ENCODE measurements around the gene EML6. TPM values are rescaled to one million over a fixed set of nuclear protein-coding genes. Genes with fewer than 3 reads are reported as not detected.
A peak's percentile ranks its signal among the peaks of the same experiment; 100 is the strongest.

EML6 gene
- total and polyA plus RNA-seq, 2 of the 8 experiments (the other 6 are each of a cell fraction or from before 2014, with no cell fraction given), result 1.2 to 1.6 TPM

DNA sequence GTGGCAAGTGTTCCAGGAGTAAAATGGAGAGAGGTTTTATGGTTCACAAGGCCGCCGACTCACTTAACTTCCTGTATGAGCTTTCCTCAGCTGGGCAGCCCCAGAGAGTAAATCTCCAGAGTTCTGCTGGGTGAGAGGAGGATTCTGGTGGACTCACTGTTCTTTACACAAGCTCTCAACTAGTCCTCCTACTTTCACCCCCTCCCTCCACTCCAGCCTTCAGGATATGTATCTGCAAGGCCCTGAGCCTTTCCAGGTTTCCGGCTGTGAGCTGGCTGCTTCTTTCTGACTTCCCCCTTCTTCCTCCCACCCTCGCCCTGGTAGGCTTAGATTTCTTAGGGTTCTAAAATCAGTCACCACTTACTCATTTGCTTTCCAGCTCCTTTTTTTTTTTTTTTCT lies 34.0 kb downstream of the EML6 start:
- no peaks in the 10 kb centered on the region for H3K23me2 ChIP-seq (ENCODE audit: low read depth, low read length)
- H3K27ac ChIP-seq (ENCODE audit: low read depth, low read length), result no peak overlapping the region
- no peak overlapping the region for H2BK20ac ChIP-seq (ENCODE audit: low read length)
- H3K4ac ChIP-seq (replicated peaks; ENCODE audit: insufficient read length, low read depth, low read length), result no peak overlapping the region
- no peak overlapping the region for H4K91ac ChIP-seq (replicated peaks; ENCODE audit: insufficient read length, low read length)
- no peaks in the 10 kb centered on the region for H3K9me3 ChIP-seq (ENCODE audit: insufficient read depth in 2 of 2, low read depth in 1 of 2, low read length in 1 of 2)
- H3K14ac ChIP-seq (ENCODE audit: insufficient read length), result no peak overlapping the region
- no peak overlapping the region for H3K56ac ChIP-seq (replicated peaks; ENCODE audit: insufficient read length, low read depth, low read length)
- peaks cover 3 to 5% (median 4%) of the 10 kb centered on the region in 4 experiments; a peak in 5 of 7 replicates for H3K4me1 ChIP-seq (replicated peaks in 1 of 4; ENCODE audit: control insufficient read depth in 3 of 4, insufficient read depth in 4 of 4, low read length in 3 of 4)
- no peaks in the 10 kb centered on the region for H3K79me1 ChIP-seq (ENCODE audit: low read depth, low read length)
- no peak overlapping the region for H3K23ac ChIP-seq (ENCODE audit: insufficient read length)
- H3K79me2 ChIP-seq (ENCODE audit: control insufficient read depth in 1 of 2, insufficient read depth in 2 of 2, low read length in 2 of 2), result no peaks in the 10 kb centered on the region
- H4K5ac ChIP-seq (ENCODE audit: insufficient read length, low read depth, low read length), result no peak overlapping the region
- H2BK15ac ChIP-seq (ENCODE audit: low read length), result no peak overlapping the region
- no peak overlapping the region; the same call in 1 of the 2 replicates for H3K18ac ChIP-seq (ENCODE audit: extremely low read depth, low read length)
- ChIA-PET CTCF (ENCODE audit: partially characterized antibody) (interaction anchor here (0.7 to 2.0 kb wide), 6 partner anchors 48 to 697 kb away, joined by 3 to 4 read pairs (median 3); no protein-coding TSS in a partner anchor), POLR2A (ENCODE audit: partially characterized antibody) (no interaction called here)
- 0 out of 2 replicates have a peak overlapping the region, but pooled peaks have one; percentile 30 for H2AFZ ChIP-seq (ENCODE audit: low read length)
- H3K36me3 ChIP-seq (ENCODE audit: control insufficient read depth in 2 of 4, insufficient read depth in 4 of 4, low read length in 3 of 4), result no peaks in the 10 kb centered on the region
- H3K27me3 ChIP-seq (replicated peaks in 1 of 4; ENCODE audit: control insufficient read depth in 3 of 4, extremely low read depth in 1 of 4, insufficient read depth in 3 of 4, low read length in 3 of 4), result no peaks in the 10 kb centered on the region
- no peak overlapping the region for H2BK120ac ChIP-seq (replicated peaks; ENCODE audit: low read depth, low read length)
- H2BK12ac ChIP-seq (ENCODE audit: low read depth, low read length), result no peak overlapping the region
- no peak overlapping the region for H4K8ac ChIP-seq (ENCODE audit: extremely low read depth, insufficient read depth, low read length)
- no peak overlapping the region for H2AK5ac ChIP-seq (ENCODE audit: low read depth, low read length)
- H3K4me2 ChIP-seq (ENCODE audit: insufficient read depth in 1 of 2, low read depth in 2 of 2, low read length in 2 of 2), result no peak overlapping the region
- no peak overlapping the region for H2BK5ac ChIP-seq (ENCODE audit: low read depth, low read length)
- FAIRE-seq (no peak), DNase-seq (ENCODE audit: low read depth in 1 of 2, low spot score in 2 of 2) (no peak)
- H3K4me3 ChIP-seq (ENCODE audit: extremely low read depth in 1 of 4, insufficient read depth in 2 of 4, low read depth in 3 of 4, low read length in 4 of 4), result no peak overlapping the region
- 86% methylated on average over 4 of the region's 4 CpGs; no CpG with 5 or more reads in 1 of the 2 experiments for WGBS, 2 experiments (ENCODE audit: extremely low coverage in 1 of 2, insufficient coverage in 1 of 2, insufficient read length in 1 of 2, insufficient replicate concordance in 2 of 2, low coverage in 1 of 2, low lambda C conversion rate in 2 of 2, missing lambda C conversion rate in 1 of 2)
- no peak overlapping the region for H3K9ac ChIP-seq (replicated peaks in 1 of 4; ENCODE audit: extremely low read depth in 1 of 4, low read depth in 3 of 4, low read length in 3 of 4)
- H4K20me1 ChIP-seq (replicated peaks in 1 of 2; ENCODE audit: control insufficient read depth in 1 of 2, insufficient read depth in 2 of 2, low read length in 2 of 2), result no peaks in the 10 kb centered on the region
- TF ChIP-seq CHD2 (IDR thresholded peaks at IDR 0.05; ENCODE audit: low read length) (no peak), HDAC2 (IDR thresholded peaks at IDR 0.05; ENCODE audit: borderline replicate concordance in 1 of 2, low read depth in 2 of 2, low read length in 2 of 2) (no peak)
- TF ChIP-seq, protein P1, sequence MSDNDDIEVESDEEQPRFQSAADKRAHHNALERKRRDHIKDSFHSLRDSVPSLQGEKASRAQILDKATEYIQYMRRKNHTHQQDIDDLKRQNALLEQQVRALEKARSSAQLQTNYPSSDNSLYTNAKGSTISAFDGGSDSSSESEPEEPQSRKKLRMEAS (IDR thresholded peaks at IDR 0.05), result no peak
